BLaER1 (cell line): ENCODE measurements around the gene MYO1D.
"Not testable (repeated sequence)": the region's sequence is repeated elsewhere in the genome, so short reads cannot be mapped to it uniquely, and the experiment has no call there.

Experiments
- H3K27ac ChIP-seq: shearing (Covaris generic); formaldehyde crosslinking; 2 replicates; pipeline ENCODE4 v1.8.1; 2022
- H3K27me3 ChIP-seq: shearing (Covaris generic); formaldehyde crosslinking; 2 replicates; pipeline ENCODE4 v1.8.1; 2022
- H3K36me3 ChIP-seq: shearing (Covaris generic); formaldehyde crosslinking; 2 replicates; pipeline ENCODE4 v1.8.1; 2022
- H3K4me1 ChIP-seq: shearing (Covaris generic); formaldehyde crosslinking; 2 replicates; pipeline ENCODE4 v1.8.1; 2022
- H3K4me2 ChIP-seq: shearing (Covaris generic); formaldehyde crosslinking; 2 replicates; pipeline ENCODE4 v1.8.1; 2022
- H3K4me3 ChIP-seq: shearing (Covaris generic); formaldehyde crosslinking; 2 replicates; pipeline ENCODE4 v1.8.1; 2022
- H3K9ac ChIP-seq: shearing (Covaris generic); formaldehyde crosslinking; 2 replicates; pipeline ENCODE4 v1.8.1; 2022
- H3K9me3 ChIP-seq: shearing (Covaris generic); formaldehyde crosslinking; 2 replicates; pipeline ENCODE4 v1.8.1; 2022
- H4K20me1 ChIP-seq: shearing (Covaris generic); formaldehyde crosslinking; 2 replicates; pipeline ENCODE4 v1.8.1; 2022
- Cebpa-rat ChIP-seq: shearing (Covaris generic); IDR thresholded peaks from 2 replicates; pipeline ENCODE4 v1.8.1; 2022

The MYO1D gene

DNA sequence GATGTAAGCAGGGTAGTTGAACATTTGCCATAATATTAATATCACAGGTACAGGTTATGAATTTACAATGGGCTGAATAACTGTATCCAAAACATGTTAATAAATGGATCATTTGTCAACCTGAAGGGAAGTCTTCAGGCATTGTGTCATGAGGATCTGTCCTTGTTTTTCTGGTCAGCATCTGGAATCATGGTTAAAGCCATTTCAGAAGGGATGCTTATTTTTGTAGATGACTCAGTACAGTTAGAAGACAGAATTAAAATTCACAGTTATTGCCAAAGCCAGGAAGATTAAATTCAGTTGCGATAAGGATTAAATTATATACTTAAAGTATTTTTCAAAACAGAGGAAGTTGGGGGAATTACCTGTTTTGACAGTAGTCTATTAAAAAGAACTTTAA, 424.6 kb downstream of the MYO1D start:
- H3K4me1 ChIP-seq, result no peaks in the 10 kb centered on the region
- H3K36me3 ChIP-seq, result peaks cover 99% of the 10 kb centered on the region
- no peaks in the 10 kb centered on the region for H3K9me3 ChIP-seq
- no peak overlapping the region for H3K4me3 ChIP-seq
- H3K4me2 ChIP-seq, result no peak overlapping the region
- TF ChIP-seq Cebpa-rat, result no peak
- H3K27me3 ChIP-seq, result no peaks in the 10 kb centered on the region
- no peak overlapping the region for H3K27ac ChIP-seq
- H3K9ac ChIP-seq, result no peak overlapping the region
- H4K20me1 ChIP-seq, result peaks cover 79% of the 10 kb centered on the region

DNA sequence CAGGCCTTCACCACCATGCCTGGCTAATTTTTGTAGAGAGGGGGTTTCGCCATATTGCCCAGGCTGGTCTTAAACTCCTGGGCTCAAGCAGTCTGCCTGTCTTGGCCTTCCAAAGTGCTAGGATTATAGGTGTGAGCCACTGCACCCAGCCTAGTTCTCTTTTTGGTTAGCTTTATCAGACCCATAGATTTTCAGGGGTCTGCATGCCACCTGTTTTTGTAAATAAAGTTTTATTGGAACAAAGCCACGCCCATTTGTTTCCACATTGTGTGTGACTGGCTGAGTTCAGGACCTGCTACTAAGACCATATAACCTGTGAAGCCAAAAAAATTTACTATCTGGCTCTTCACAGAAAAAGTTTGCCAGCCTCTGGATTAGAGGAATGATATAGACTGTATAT, 425.0 kb downstream of the MYO1D start:
- Histone ChIP-seq H3K27me3 (no peaks in the 10 kb centered on the region), H3K36me3 (peaks cover 99% of the 10 kb centered on the region), H3K27ac (no peak overlapping the region), H3K4me3 (no peak overlapping the region), H3K9me3 (no peaks in the 10 kb centered on the region), H4K20me1 (peaks cover 79% of the 10 kb centered on the region), H3K4me2 (no peak overlapping the region), H3K9ac (no peak overlapping the region), H3K4me1 (peaks cover 2% of the 10 kb centered on the region)
- no peak for TF ChIP-seq Cebpa-rat

DNA sequence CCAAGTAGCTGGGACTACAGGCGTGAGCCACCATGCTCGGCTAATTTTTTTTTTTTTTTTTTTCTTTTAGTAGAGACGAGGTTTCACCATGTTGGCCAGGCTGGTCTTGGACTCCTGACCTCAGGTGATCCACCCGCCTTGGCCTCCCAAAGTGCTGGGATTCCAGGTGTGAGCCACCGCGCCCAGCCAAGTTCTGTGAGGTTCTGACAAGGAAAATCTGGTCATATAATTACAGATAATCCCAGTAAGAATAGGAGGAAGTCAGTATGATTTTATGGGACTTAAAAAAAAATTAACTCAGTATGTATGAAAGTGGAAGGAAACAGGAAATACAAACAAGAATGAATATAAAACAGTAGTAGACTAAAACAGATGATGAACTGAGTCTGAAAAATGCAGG, 426.5 kb downstream of the MYO1D start:
- Histone ChIP-seq H3K4me1 (peaks cover 17% of the 10 kb centered on the region), H4K20me1 (peaks cover 85% of the 10 kb centered on the region), H3K36me3 (peaks cover 87% of the 10 kb centered on the region)
- H3K4me3 ChIP-seq, H3K9me3 ChIP-seq, H3K4me2 ChIP-seq, H3K27ac ChIP-seq, H3K9ac ChIP-seq, H3K27me3 ChIP-seq: not testable (repeated sequence)

DNA sequence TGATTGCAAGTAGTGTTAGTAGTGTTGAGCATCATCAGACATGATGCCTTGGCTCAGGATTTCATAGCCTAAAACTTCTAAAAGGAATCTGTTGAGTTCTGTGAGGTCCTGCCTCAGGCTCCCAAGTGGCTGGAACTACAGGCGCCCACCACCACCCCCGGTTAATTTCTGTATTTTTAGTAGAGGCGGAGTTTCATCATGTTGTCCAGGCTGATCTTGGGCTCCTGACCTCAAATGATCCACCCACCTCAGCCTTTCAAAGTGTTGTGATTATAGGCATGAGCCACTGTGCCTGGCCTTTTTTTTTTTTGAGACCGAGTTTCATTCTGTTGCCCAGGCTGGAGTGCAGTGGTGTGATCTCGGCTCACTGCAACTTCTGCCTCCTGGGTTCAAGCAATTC, 427.0 kb downstream of the MYO1D start:
- Histone ChIP-seq H3K9ac (no peak overlapping the region), H3K9me3 (no peaks in the 10 kb centered on the region), H3K4me1 (peaks cover 20% of the 10 kb centered on the region), H3K27ac (no peak overlapping the region), H3K4me3 (no peak overlapping the region), H4K20me1 (peaks cover 86% of the 10 kb centered on the region), H3K27me3 (no peaks in the 10 kb centered on the region), H3K4me2 (no peak overlapping the region), H3K36me3 (peaks cover 83% of the 10 kb centered on the region)
- no peak for TF ChIP-seq Cebpa-rat

DNA sequence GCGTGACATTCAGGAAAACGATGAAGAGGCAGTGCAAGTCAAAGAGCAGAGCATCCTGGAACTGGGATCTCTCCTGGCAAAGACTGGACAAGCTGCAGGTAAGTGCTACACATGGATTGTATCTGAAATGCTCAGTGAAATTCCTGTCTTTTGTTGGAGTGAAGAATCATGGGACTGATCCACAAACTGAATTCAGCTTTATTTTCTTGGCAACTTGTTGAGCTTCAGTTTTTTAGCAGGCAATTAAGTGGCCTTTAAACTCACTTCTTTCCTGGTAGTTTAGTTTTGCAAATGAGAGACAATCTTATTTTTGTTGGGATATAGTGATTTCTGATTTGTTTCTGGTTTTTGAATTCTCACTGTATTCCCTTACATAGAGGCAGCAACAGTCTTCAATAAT, 430.0 kb downstream of the MYO1D start:
- Histone ChIP-seq H4K20me1 (peaks cover 61% of the 10 kb centered on the region), H3K9ac (no peak overlapping the region), H3K4me3 (no peak overlapping the region), H3K27ac (no peak overlapping the region), H3K9me3 (no peaks in the 10 kb centered on the region), H3K4me2 (peak overlapping the region; percentile 93; the same call in 1 of the 2 replicates), H3K27me3 (no peaks in the 10 kb centered on the region), H3K36me3 (peaks cover 53% of the 10 kb centered on the region), H3K4me1 (peaks cover 20% of the 10 kb centered on the region)
- TF ChIP-seq Cebpa-rat, result no peak

DNA sequence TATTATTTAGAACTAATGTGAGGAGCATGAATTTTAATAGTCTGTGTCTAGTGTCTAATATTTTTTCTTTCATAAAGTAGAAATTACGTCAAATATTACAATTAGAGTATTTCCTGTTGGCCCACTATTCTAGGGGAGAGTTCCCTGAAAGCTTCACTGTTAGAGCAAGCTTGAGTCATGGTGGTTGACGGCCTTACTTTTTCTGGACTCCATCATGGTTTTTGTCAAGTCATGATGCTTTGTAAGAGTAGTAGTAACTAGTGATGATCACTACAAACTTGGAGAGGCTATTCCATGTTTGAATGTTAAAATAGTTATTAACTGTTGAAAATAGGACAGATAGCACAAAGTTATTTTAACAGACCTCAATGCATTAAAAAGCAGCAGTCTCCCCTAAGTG, 431.0 kb downstream of the MYO1D start:
- H3K27ac ChIP-seq, result no peak overlapping the region
- H3K36me3 ChIP-seq, result peaks cover 43% of the 10 kb centered on the region
- peak overlapping the region; percentile 100; the same call in 1 of the 2 replicates for H3K4me3 ChIP-seq

DNA sequence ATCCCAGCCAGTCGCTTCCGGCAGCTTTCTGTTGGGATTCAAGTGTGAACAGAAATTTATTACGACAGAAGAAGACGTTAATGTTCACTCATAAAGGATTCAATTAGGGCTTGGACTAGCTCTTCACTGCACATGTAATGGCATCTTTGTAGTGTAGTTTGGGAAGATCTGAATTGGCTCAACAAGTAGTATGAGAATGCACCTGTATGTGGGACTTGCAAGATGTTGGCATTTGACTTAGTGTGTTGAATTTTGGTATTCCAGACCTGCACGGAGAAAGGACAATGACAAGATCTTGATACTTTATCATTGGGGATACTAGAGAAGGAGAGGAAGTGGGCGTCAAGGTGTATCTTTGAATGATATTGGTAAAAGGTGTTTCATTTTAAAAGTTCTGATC, 431.4 kb downstream of the MYO1D start:
- H3K4me3 ChIP-seq, result peak overlapping the region; percentile 100
- peaks cover 20% of the 10 kb centered on the region for H3K4me1 ChIP-seq
- H3K27me3 ChIP-seq, result no peaks in the 10 kb centered on the region
- H3K36me3 ChIP-seq, result peaks cover 38% of the 10 kb centered on the region
- peaks cover 50% of the 10 kb centered on the region for H4K20me1 ChIP-seq
- H3K27ac ChIP-seq, result peak overlapping the region; percentile 97; the same call in 1 of the 2 replicates
- peak overlapping the region; percentile 93 for H3K4me2 ChIP-seq
- H3K9ac ChIP-seq, result peak overlapping the region; percentile 99
- no peaks in the 10 kb centered on the region for H3K9me3 ChIP-seq
- TF ChIP-seq Cebpa-rat, result no peak

More for the DNA sequence above, 431.0 kb downstream of the MYO1D start:
- Histone ChIP-seq H3K9me3 (no peaks in the 10 kb centered on the region), H3K4me2 (peak overlapping the region; percentile 93), H4K20me1 (peaks cover 53% of the 10 kb centered on the region), H3K9ac (no peak overlapping the region), H3K27me3 (no peaks in the 10 kb centered on the region), H3K4me1 (peaks cover 20% of the 10 kb centered on the region)
- no peak for TF ChIP-seq Cebpa-rat

DNA sequence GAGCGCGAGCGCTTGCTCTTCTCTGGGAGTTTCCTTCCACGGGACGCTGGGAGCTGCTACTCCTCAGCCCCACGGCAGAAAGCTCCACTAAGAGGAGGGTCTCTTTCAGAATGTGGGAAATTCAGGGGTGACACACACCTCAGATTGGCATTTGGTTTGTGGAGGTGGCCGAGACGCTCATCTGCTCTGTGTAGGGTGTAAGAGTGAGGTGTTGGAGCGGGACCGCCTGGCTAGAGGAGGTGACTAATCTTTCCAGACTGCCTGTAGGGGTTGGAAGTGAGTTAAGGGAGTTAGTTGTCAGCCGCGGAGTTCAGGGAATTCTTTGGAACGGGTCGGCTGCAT, 431.9 kb downstream of the MYO1D start:
- Histone ChIP-seq H3K36me3 (peaks cover 34% of the 10 kb centered on the region), H4K20me1 (peaks cover 48% of the 10 kb centered on the region), H3K9ac (peak overlapping the region; percentile 99), H3K9me3 (no peaks in the 10 kb centered on the region), H3K27ac (peak overlapping the region; percentile 97), H3K4me1 (peaks cover 20% of the 10 kb centered on the region), H3K4me3 (peak overlapping the region; percentile 100), H3K4me2 (peak overlapping the region; percentile 93), H3K27me3 (no peaks in the 10 kb centered on the region)
- TF ChIP-seq Cebpa-rat, result no peak

DNA sequence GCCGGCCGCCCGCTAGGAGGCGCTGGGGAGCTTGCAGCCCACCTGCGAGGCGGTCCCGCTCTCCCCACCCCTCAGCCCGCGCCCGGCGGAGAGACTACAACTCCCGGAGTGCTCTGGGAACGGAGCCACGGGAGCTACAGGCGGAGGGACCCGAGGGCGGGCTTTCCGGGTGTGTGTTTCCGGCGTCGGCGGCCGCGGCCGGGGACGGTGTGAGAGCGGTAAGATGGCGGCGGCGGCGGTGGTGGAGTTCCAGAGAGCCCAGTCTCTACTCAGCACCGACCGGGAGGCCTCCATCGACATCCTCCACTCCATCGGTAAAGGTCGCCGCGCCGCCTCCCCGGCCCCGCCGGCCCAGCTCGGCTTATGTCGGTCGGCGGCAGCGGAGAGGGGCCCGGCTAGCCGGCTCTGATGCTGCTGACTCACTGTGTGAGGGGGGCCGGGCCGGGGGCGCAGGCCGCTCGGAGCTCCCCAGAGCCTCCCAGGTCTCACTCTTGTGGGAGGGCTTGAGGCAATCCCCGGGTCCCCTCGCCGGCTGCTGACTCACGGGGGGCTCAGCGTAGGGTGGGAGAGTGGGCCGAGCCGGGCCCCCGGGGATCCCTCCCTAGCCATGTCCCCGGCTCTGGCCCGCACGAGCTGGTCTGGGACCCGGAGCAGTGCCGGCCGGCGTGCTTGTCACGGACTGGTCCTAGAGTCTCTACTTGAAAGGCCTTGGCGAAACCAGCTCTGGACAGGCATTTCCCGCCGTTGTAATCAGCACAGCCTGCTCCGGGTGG, 432.4 kb downstream of the MYO1D start, which contains the start of gene PSMD11:
PSMD11 (plus strand) TSS at position 210 of the 773 bp plus-strand sequence; CDS start at position 224, 14 bp downstream.
- Histone ChIP-seq H3K27me3 (no peaks in the 10 kb centered on the region), H3K4me3 (peak within 1 kb of the TSS; percentile 100), H3K36me3 (peaks cover 28% of the 10 kb centered on the region), H3K9ac (peak within 1 kb of the TSS; percentile 99), H3K9me3 (no peaks in the 10 kb centered on the region), H3K27ac (peak within 1 kb of the TSS; percentile 97), H3K4me1 (peaks cover 20% of the 10 kb centered on the region), H3K4me2 (peak within 1 kb of the TSS; percentile 93), H4K20me1 (peaks cover 42% of the 10 kb centered on the region)
- TF ChIP-seq Cebpa-rat, result no peak

DNA sequence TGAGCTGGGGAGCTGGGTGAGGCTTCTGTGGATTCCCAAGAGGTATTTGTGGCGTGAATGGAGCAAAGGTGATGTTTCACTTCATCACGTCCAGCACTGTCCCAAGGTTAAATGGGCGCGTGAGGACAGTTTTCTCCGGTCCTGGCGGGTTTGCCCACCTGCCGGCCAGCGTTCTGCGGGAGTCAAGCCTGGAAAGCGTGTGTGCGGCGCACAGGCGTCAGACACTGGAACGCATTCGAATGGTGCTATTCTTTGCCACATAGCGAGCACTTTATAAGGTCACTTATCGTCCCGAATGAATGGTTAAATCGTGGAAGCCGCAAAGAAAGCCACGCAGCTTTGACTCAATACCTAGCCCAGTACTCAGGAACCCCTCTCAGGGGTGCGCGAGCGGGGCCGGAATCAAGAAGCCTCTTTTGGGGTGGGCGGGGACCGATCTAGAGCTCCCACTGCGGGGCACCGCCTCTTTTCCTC, 433.1 kb downstream of the MYO1D start:
- Histone ChIP-seq H4K20me1 (peaks cover 36% of the 10 kb centered on the region), H3K9ac (peak overlapping the region; percentile 99), H3K4me2 (peak overlapping the region; percentile 87), H3K4me1 (peaks cover 20% of the 10 kb centered on the region), H3K36me3 (peaks cover 22% of the 10 kb centered on the region), H3K27ac (no peak overlapping the region), H3K9me3 (no peaks in the 10 kb centered on the region), H3K4me3 (peak overlapping the region; percentile 100), H3K27me3 (no peaks in the 10 kb centered on the region)
- TF ChIP-seq Cebpa-rat, result no peak
